Measurements from ENCODE around the gene MAGI2.

GRCh38 chr7:78171398-78171797 lies 1282.1 kb downstream of the MAGI2 start:
- TF ChIP-seq CTCF (IDR thresholded peaks at IDR 0.05) (no peak), POLR2AphosphoS5 (IDR thresholded peaks at IDR 0.05; ENCODE audit: insufficient read depth in 1 of 2, low read depth in 1 of 2) (no peak), POLR2A (IDR thresholded peaks at IDR 0.05) (no peak)
